SK-N-SH treated with all-trans-retinoic acid at 6 μM for 48 hours (cell line): ENCODE results near the gene GAB4.

Experiments
- ATAC-seq: fragments of 200-7000 bp; cut with Tn5 transposase; 3 replicates; pipeline ENCODE4 v1.9.1; 2020; ENCODE audit warnings: mild to moderate bottlenecking, moderate library complexity
- CSRNP3 ChIP-seq: fragments of 250-450 bp; sonication (Bioruptor Pico); IDR thresholded peaks from 2 replicates; pipeline ENCODE4 v1.5.1; 2021; ENCODE audit warnings: mild to moderate bottlenecking, moderate library complexity
- ESRRG ChIP-seq: fragments of 250-450 bp; sonication (Bioruptor Pico); IDR thresholded peaks from 2 replicates; pipeline ENCODE4 v1.6.1; 2021; ENCODE audit warnings: mild to moderate bottlenecking
- GLIS3 ChIP-seq: fragments of 250-450 bp; sonication (Bioruptor Pico); IDR thresholded peaks from 2 replicates; pipeline ENCODE4 v1.5.0; 2020; ENCODE audit warnings: mild to moderate bottlenecking, moderate library complexity
- ISL1 ChIP-seq: fragments of 250-450 bp; sonication (Bioruptor Pico); IDR thresholded peaks from 2 replicates; pipeline ENCODE4 v2.1.2; 2022; ENCODE audit warnings: mild to moderate bottlenecking, moderate library complexity
- PPARA ChIP-seq: fragments of 250-450 bp; sonication (Bioruptor Pico); IDR thresholded peaks from 2 replicates; pipeline ENCODE4 v1.5.0; 2020; ENCODE audit warnings: mild to moderate bottlenecking, borderline replicate concordance
- RARB ChIP-seq: fragments of 250-450 bp; sonication (Bioruptor Pico); IDR thresholded peaks from 2 replicates; pipeline ENCODE4 v1.8.0; 2021; ENCODE audit warnings: mild to moderate bottlenecking, moderate library complexity
- SNAI2 ChIP-seq: fragments of 250-450 bp; sonication (Bioruptor Pico); IDR thresholded peaks from 2 replicates; pipeline ENCODE4 v1.5.0; 2020; ENCODE audit warnings: mild to moderate bottlenecking, moderate library complexity
- TCF4 ChIP-seq: fragments of 250-450 bp; sonication (Bioruptor Pico); IDR thresholded peaks from 2 replicates; pipeline ENCODE4 v1.8.0; 2021; ENCODE audit warnings: mild to moderate bottlenecking, moderate library complexity, borderline replicate concordance
- TOX ChIP-seq: fragments of 250-450 bp; sonication (Bioruptor Pico); IDR thresholded peaks from 2 replicates; pipeline ENCODE4 v1.8.0; 2021; ENCODE audit warnings: mild to moderate bottlenecking, moderate library complexity, borderline replicate concordance
- ZC3H10 ChIP-seq: fragments of 250-450 bp; sonication (Bioruptor Pico); IDR thresholded peaks from 2 replicates; pipeline ENCODE4 v1.5.1; 2021; ENCODE audit warnings: mild to moderate bottlenecking, moderate library complexity
- ZFP3 ChIP-seq: fragments of 250-450 bp; sonication (Bioruptor Pico); IDR thresholded peaks from 2 replicates; pipeline ENCODE4 v1.5.0; 2020; ENCODE audit warnings: mild to moderate bottlenecking, moderate library complexity
- ZNF565 ChIP-seq: fragments of 450-650 bp; formaldehyde crosslinking; conservative IDR thresholded peaks from 2 replicates; pipeline ENCODE4 v1.5.0; 2020; ENCODE audit warnings: low read depth, mild to moderate bottlenecking, moderate library complexity
- ZNF70 ChIP-seq: fragments of 450-650 bp; formaldehyde crosslinking; IDR thresholded peaks from 2 replicates; pipeline ENCODE4 v1.5.0; 2020; ENCODE audit warnings: mild to moderate bottlenecking, moderate library complexity
- ZNF8 ChIP-seq: fragments of 450-650 bp; formaldehyde crosslinking; IDR thresholded peaks from 2 replicates; pipeline ENCODE4 v1.5.0; 2020; ENCODE audit warnings: mild to moderate bottlenecking, moderate library complexity
- TF ChIP-seq, protein P1 (sequence below): fragments of 250-450 bp; sonication (Bioruptor Pico); IDR thresholded peaks from 2 replicates; pipeline ENCODE4 v1.5.0; 2020; ENCODE audit warnings: mild to moderate bottlenecking, moderate library complexity
- TF ChIP-seq, protein P2 (sequence below): fragments of 250-450 bp; sonication (Bioruptor Pico); IDR thresholded peaks from 2 replicates; pipeline ENCODE4 v1.8.0; 2021; ENCODE audit warnings: low read depth, mild to moderate bottlenecking, moderate library complexity, borderline replicate concordance

GAB4 gene, protein sequence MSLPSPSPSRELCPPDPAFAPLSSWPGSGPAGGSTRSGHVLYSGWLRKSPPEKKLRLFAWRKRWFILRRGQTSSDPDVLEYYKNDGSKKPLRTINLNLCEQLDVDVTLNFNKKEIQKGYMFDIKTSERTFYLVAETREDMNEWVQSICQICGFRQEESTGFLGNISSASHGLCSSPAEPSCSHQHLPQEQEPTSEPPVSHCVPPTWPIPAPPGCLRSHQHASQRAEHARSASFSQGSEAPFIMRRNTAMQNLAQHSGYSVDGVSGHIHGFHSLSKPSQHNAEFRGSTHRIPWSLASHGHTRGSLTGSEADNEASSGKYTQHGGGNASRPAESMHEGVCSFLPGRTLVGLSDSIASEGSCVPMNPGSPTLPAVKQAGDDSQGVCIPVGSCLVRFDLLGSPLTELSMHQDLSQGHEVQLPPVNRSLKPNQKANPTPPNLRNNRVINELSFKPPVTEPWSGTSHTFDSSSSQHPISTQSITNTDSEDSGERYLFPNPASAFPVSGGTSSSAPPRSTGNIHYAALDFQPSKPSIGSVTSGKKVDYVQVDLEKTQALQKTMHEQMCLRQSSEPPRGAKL

GRCh38 chr22:17007852-17008731 is at the start of gene GAB4:
Gene GAB4, minus strand, starts transcription at chr22:17008222. Its CDS starts 108 bp downstream, at chr22:17008114.
- ATAC-seq, result no peak
- no peak for TF ChIP-seq ZFP3 (CRISPR knock-in tag)
- TF ChIP-seq ISL1 (CRISPR knock-in tag), result no peak

DNA sequence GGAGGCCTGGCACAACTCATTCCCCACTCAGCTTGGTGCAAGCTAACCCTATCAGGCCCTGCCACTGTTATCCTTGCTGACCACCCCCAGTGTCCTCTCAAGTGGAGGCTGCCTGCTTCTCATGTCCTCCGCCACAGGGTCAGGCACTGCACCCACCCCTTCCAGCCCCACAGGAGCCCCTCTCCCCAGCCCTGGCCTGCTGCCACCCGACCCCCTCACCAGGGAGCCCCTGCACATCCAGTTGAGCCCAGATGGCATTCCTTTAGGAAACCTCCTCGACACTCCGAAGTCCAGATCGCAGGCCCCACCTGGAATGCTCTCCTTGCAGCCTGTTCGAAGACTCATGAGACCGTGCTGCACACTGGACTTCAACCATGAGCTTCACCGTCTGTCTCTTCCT is 48.8 kb upstream of the GAB4 start:
- TF ChIP-seq ESRRG (CRISPR knock-in tag) (no peak), SNAI2 (no peak), RARB (CRISPR knock-in tag) (no peak), ZNF8 (CRISPR knock-in tag) (no peak)
- TF ChIP-seq, protein P1, sequence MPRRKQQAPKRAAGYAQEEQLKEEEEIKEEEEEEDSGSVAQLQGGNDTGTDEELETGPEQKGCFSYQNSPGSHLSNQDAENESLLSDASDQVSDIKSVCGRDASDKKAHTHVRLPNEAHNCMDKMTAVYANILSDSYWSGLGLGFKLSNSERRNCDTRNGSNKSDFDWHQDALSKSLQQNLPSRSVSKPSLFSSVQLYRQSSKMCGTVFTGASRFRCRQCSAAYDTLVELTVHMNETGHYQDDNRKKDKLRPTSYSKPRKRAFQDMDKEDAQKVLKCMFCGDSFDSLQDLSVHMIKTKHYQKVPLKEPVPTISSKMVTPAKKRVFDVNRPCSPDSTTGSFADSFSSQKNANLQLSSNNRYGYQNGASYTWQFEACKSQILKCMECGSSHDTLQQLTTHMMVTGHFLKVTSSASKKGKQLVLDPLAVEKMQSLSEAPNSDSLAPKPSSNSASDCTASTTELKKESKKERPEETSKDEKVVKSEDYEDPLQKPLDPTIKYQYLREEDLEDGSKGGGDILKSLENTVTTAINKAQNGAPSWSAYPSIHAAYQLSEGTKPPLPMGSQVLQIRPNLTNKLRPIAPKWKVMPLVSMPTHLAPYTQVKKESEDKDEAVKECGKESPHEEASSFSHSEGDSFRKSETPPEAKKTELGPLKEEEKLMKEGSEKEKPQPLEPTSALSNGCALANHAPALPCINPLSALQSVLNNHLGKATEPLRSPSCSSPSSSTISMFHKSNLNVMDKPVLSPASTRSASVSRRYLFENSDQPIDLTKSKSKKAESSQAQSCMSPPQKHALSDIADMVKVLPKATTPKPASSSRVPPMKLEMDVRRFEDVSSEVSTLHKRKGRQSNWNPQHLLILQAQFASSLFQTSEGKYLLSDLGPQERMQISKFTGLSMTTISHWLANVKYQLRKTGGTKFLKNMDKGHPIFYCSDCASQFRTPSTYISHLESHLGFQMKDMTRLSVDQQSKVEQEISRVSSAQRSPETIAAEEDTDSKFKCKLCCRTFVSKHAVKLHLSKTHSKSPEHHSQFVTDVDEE (CRISPR knock-in tag), result no peak
- no peak for ATAC-seq

GRCh38 chr22:17056058-17056457 is 48.0 kb upstream of the GAB4 start:
- ATAC-seq, result no peak
- TF ChIP-seq ZNF70 (CRISPR knock-in tag) (no peak), RARB (CRISPR knock-in tag) (no peak), PPARA (CRISPR knock-in tag) (no peak), SNAI2 (no peak), ZFP3 (CRISPR knock-in tag) (no peak)

GRCh38 chr22:17047656-17048055 is 39.6 kb upstream of the GAB4 start:
- no peak for ATAC-seq
- no peak for TF ChIP-seq SNAI2
- TF ChIP-seq CSRNP3 (CRISPR knock-in tag), result no peak
- TF ChIP-seq TCF4 (CRISPR knock-in tag), result no peak
- TF ChIP-seq, protein P2, sequence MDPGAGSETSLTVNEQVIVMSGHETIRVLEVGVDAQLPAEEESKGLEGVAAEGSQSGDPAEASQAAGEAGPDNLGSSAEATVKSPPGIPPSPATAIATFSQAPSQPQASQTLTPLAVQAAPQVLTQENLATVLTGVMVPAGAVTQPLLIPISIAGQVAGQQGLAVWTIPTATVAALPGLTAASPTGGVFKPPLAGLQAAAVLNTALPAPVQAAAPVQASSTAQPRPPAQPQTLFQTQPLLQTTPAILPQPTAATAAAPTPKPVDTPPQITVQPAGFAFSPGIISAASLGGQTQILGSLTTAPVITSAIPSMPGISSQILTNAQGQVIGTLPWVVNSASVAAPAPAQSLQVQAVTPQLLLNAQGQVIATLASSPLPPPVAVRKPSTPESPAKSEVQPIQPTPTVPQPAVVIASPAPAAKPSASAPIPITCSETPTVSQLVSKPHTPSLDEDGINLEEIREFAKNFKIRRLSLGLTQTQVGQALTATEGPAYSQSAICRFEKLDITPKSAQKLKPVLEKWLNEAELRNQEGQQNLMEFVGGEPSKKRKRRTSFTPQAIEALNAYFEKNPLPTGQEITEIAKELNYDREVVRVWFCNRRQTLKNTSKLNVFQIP (CRISPR knock-in tag), result no peak
- TF ChIP-seq ZNF8 (CRISPR knock-in tag), result no peak
- no peak for TF ChIP-seq ZFP3 (CRISPR knock-in tag)
- TF ChIP-seq ZNF565 (CRISPR knock-in tag), result no peak
- no peak for TF ChIP-seq ESRRG (CRISPR knock-in tag)
- no peak for TF ChIP-seq ZC3H10 (CRISPR knock-in tag)
- no peak for TF ChIP-seq GLIS3 (CRISPR knock-in tag)
- TF ChIP-seq, all 23 proteins: peak for 0

- ATAC-seq, result no peak
- TF ChIP-seq ISL1 (CRISPR knock-in tag) (no peak), ESRRG (CRISPR knock-in tag) (no peak), TOX (no peak), ZFP3 (CRISPR knock-in tag) (no peak)
These were observed 38.7 kb upstream of the GAB4 start for GRCh38 chr22:17046566-17047348.
